HCT116 (cell line): ENCODE data around the gene COA3. TPM values are rescaled to one million over a fixed set of nuclear protein-coding genes. Genes with fewer than 3 reads are reported as not detected.

Experiments used
- ATAC-seq: fragments of 200-7000 bp; cut with Tn5 transposase; 2 replicates; pipeline ENCODE4 v1.9.1; 2020; ENCODE audit warnings: mild to moderate bottlenecking, moderate library complexity
- BruUV-seq: library from RNA; stranded (reverse); fragments of 400-500 nt; replicated peaks from 2 replicates; lab custom pipeline; 2021; lab: Mats Ljungman, UMichigan
- CTCF ChIA-PET: fragments of 300-600 bp; sonication (Branson Sonifier 250); formaldehyde crosslinking; loops from one replicate; lab custom pipeline; 2021; ENCODE audit warnings: antibody characterized with exemption; lab: Charles Lee
- POLR2A ChIA-PET: fragments of 300-600, 350-600 bp; sonication (Branson Sonifier 250); formaldehyde crosslinking; loops from one replicate; lab custom pipeline; 2021; ENCODE audit warnings: antibody characterized with exemption; lab: Charles Lee
- RAD21 ChIA-PET, 2 experiments: fragments of 300-600 bp; sonication (Branson Sonifier 250); formaldehyde crosslinking; loops; one replicate each; lab custom pipeline; 2023; ENCODE audit warnings: low total read pairs in 2 of 2; ENCODE audit not compliant: uncharacterized antibody in 2 of 2, unreplicated experiment in 2 of 2, low non-redundant PET in 1 of 2; lab: Charles Lee
- DNase-seq: peaks from one replicate; pipeline ENCODE4 v3.0.0-alpha.2; 2010; ENCODE audit warnings: low read depth, low spot score
- H2AFZ ChIP-seq: fragments of 200-600 bp; shearing (Covaris generic), sonication (generic); 2 replicates; pipeline ENCODE4 v1.6.1; 2017; ENCODE audit warnings: low read depth, mixed run types, mixed read lengths, antibody characterized with exemption, low read length; ENCODE audit not compliant: poor library complexity, severe bottlenecking
- H3K27ac ChIP-seq: 2 replicates; pipeline ENCODE4 v1.5.1; 2012; ENCODE audit warnings: low read depth, low read length
- H3K27me3 ChIP-seq: fragments of 200-600 bp; sonication (generic); 2 replicates; pipeline ENCODE4 v1.6.1; 2016; ENCODE audit warnings: mixed run types, low read length, mixed read lengths; ENCODE audit not compliant: insufficient read depth
- H3K36me3 ChIP-seq, 2 experiments: fragments of 200-500 bp in 1 of 2; fragments of 200-600 bp in 1 of 2; sonication (Bioruptor generic) in 1 of 2; sonication (generic) in 1 of 2; 2 replicates each; pipeline versions ENCODE4 v1.5.1 to v1.6.1; 2014 to 2016; ENCODE audit warnings: low read length in 2 of 2, inconsistent platforms in 1 of 2, mixed read lengths in 1 of 2, mixed run types in 1 of 2; ENCODE audit not compliant: insufficient read depth in 2 of 2, control insufficient read depth in 1 of 2
- H3K4me1 ChIP-seq, 2 experiments: fragments of 200-600 bp in 1 of 2; sonication (generic) in 1 of 2; 2 replicates each; pipeline versions ENCODE4 v1.5.1 to v1.6.1; 2012 to 2017; ENCODE audit warnings: low read length in 2 of 2, inconsistent platforms in 1 of 2, mild to moderate bottlenecking in 1 of 2, mixed read lengths in 1 of 2, mixed run types in 1 of 2, moderate library complexity in 1 of 2; ENCODE audit not compliant: insufficient read depth in 2 of 2, control insufficient read depth in 1 of 2
- H3K4me2 ChIP-seq: fragments of 200-600 bp; sonication (generic); 2 replicates; pipeline ENCODE4 v1.6.1; 2017; ENCODE audit warnings: mixed run types, low read length, mixed read lengths
- H3K4me3 ChIP-seq, 2 experiments: fragments of 200-600 bp in 1 of 2; sonication (generic) in 1 of 2; replicated peaks in 1 of 2; 2 replicates each; pipeline ENCODE4 v1.5.1; 2011 to 2016; ENCODE audit warnings: low read length in 2 of 2, control low read depth in 1 of 2, low read depth in 1 of 2, mild to moderate bottlenecking in 1 of 2, mixed read lengths in 1 of 2, mixed run types in 1 of 2
- H3K79me2 ChIP-seq: fragments of 200-600 bp; sonication (generic); 2 replicates; pipeline ENCODE4 v1.6.1; 2017; ENCODE audit warnings: mild to moderate bottlenecking, mixed run types, low read length, moderate library complexity, mixed read lengths; ENCODE audit not compliant: insufficient read depth
- H3K9ac ChIP-seq: fragments of 200-600 bp; sonication (generic); 2 replicates; pipeline ENCODE4 v1.6.1; 2016; ENCODE audit warnings: low read length, mixed read lengths
- H3K9me2 ChIP-seq: fragments of 200-600 bp; sonication (generic), shearing (Covaris generic); 2 replicates; pipeline ENCODE4 v1.6.1; 2017; ENCODE audit warnings: mixed run types, mild to moderate bottlenecking, moderate library complexity; ENCODE audit not compliant: insufficient read depth
- H3K9me3 ChIP-seq, 2 experiments: fragments of 200-500 bp in 1 of 2; fragments of 200-600 bp in 1 of 2; sonication (Bioruptor generic) in 1 of 2; sonication (generic) in 1 of 2; 2 replicates each; pipeline ENCODE4 v1.6.1; 2014 to 2017; ENCODE audit warnings: low read length in 2 of 2, mixed read lengths in 2 of 2, inconsistent platforms in 1 of 2, low read depth in 1 of 2, mild to moderate bottlenecking in 1 of 2, mixed run types in 1 of 2, moderate library complexity in 1 of 2; ENCODE audit not compliant: control insufficient read depth in 1 of 2, insufficient read depth in 1 of 2
- H4K20me1 ChIP-seq: fragments of 200-600 bp; sonication (generic), shearing (Covaris generic); 2 replicates; pipeline ENCODE4 v1.6.1; 2017; ENCODE audit warnings: mixed run types, mild to moderate bottlenecking, moderate library complexity; ENCODE audit not compliant: insufficient read depth
- EGR1 ChIP-seq: IDR thresholded peaks from 2 replicates; pipeline ENCODE4 v1.6.1; 2012; ENCODE audit warnings: low read depth
- EZH2 ChIP-seq: fragments of 200-600 bp; sonication (generic); IDR thresholded peaks from 2 replicates; pipeline ENCODE4 v1.6.1; 2017; ENCODE audit warnings: antibody characterized with exemption, mixed run types
- EZH2phosphoT487 ChIP-seq: fragments of 200-600 bp; IDR thresholded peaks from 2 replicates; pipeline ENCODE4 v1.6.1; 2018; ENCODE audit warnings: antibody characterized with exemption, borderline replicate concordance
- JUND ChIP-seq: IDR thresholded peaks from 2 replicates; pipeline ENCODE4 v1.6.1; 2012
- MAX ChIP-seq: IDR thresholded peaks from 2 replicates; pipeline ENCODE4 v1.6.1; 2012
- POLR2A ChIP-seq: IDR thresholded peaks from 2 replicates; pipeline ENCODE4 v1.7.0; 2011; ENCODE audit warnings: borderline replicate concordance; ENCODE audit not compliant: insufficient read depth, insufficient read length; ENCODE audit errors: extremely low read depth
- SIN3A ChIP-seq: IDR thresholded peaks from 2 replicates; pipeline ENCODE4 v1.6.1; 2012; ENCODE audit warnings: low read depth
- SP1 ChIP-seq: IDR thresholded peaks from 2 replicates; pipeline ENCODE4 v1.6.1; 2012; ENCODE audit warnings: low read depth
- TCF7L2 ChIP-seq: IDR thresholded peaks from 2 replicates; pipeline ENCODE4 v1.7.0; 2011; ENCODE audit warnings: borderline replicate concordance, inconsistent platforms; ENCODE audit not compliant: insufficient read depth, insufficient read length; ENCODE audit errors: extremely low read depth
- ZBTB33 ChIP-seq: IDR thresholded peaks from 2 replicates; pipeline ENCODE4 v1.6.1; 2011; ENCODE audit warnings: mild to moderate bottlenecking, low read length, moderate library complexity; ENCODE audit not compliant: insufficient replicate concordance; ENCODE audit errors: extremely low read depth
- ZFX ChIP-seq: fragments of 450-650 bp; IDR thresholded peaks from 2 replicates; pipeline ENCODE4 v1.6.1; 2017
- intact Hi-C: fragments of 100-400 bp; cut with micrococcal nuclease; formaldehyde crosslinking; loops from 2 replicates; pipeline ENCODE4 v1.10.0; 2022
- total RNA-seq: library from RNA; stranded (reverse); gene quantifications from one replicate; pipeline ENCODE4 v1.2.1, GENCODE V29; 2021; ENCODE audit not compliant: unreplicated experiment
- TF ChIP-seq, protein P1 (sequence below): IDR thresholded peaks from 2 replicates; pipeline ENCODE4 v1.6.1; 2012

Gene COA3
- total RNA-seq, 1 experiment from 2014 or later = 37.1 TPM

GRCh38 chr17:42750739-42751344 is 47.7 kb downstream of the COA3 start:
- H3K4me3 ChIP-seq = no peak overlapping the region
- intact Hi-C loops = no loop called here
- no peaks in the 10 kb centered on the region for H3K9me2 ChIP-seq
- H3K9ac ChIP-seq = no peak overlapping the region
- DNase-seq (no peak), ATAC-seq (no peak)
- no peaks in the 10 kb centered on the region for H3K27me3 ChIP-seq
- no peak overlapping the region for H3K4me2 ChIP-seq
- no peaks in the 10 kb centered on the region for H3K9me3 ChIP-seq
- no peaks in the 10 kb centered on the region for H4K20me1 ChIP-seq
- POLR2A ChIA-PET = no interaction called here
- TF ChIP-seq, protein P1, sequence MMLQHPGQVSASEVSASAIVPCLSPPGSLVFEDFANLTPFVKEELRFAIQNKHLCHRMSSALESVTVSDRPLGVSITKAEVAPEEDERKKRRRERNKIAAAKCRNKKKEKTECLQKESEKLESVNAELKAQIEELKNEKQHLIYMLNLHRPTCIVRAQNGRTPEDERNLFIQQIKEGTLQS = no peak
- no peaks in the 10 kb centered on the region for H3K79me2 ChIP-seq
- no TSS peak for BruUV-seq
- RAD21 ChIA-PET = no interaction called here
- H3K4me1 ChIP-seq = no peaks in the 10 kb centered on the region
- H3K27ac ChIP-seq = no peak overlapping the region
- H2AFZ ChIP-seq = no peak overlapping the region
- CTCF ChIA-PET = interaction anchor here (1.7 to 3.1 kb wide), 2 partner anchors 9 to 13 kb away, joined by 4 to 24 read pairs; no protein-coding TSS in a partner anchor
- no peaks in the 10 kb centered on the region for H3K36me3 ChIP-seq

DNA sequence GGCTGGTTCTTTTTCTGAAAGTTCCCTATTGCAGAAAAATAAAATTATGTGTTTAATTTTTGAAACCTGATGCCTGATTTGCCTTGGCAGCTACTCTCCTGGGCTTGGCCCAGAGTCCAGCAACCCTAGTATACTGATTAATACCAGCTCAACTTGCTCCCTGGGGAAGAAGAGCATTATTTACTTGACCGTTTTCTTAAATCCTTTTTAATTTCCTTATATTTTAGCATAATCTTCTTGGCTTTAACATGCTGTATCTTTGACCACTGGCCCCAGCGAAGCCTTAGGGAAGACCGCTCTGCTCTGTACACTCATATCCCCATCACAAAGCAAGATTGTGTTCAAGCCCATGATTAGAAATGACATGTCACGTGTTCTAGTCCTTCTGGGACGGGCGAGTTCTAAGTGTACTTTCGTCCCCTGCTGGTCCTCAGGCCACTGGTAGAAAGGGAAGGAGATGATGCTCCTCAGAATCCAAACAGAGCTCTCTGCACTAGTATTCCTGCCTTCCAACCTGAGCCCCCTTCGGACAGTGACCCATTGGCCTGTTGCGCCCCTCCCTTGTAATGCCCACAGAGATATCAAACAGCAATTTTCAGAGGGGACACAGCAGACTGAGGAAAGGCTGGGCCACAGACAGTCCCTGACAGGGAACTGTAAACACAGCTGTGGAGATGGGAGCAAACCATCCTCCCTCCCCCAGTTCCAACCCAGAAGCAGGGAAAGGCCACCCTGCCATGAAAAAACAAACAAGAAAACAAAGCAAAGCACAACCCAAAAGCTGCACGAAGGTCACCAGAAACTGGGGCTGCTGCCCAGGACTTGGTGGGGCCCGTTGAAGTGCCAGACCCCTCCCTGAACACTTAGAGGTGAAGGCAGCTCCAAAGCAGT is 49.4 kb downstream of the COA3 start:
- H3K27ac ChIP-seq = no peak overlapping the region
- H4K20me1 ChIP-seq = no peaks in the 10 kb centered on the region
- H3K79me2 ChIP-seq = peaks cover 3% of the 10 kb centered on the region; the same call in 1 of the 2 replicates
- H2AFZ ChIP-seq = no peak overlapping the region
- BruUV-seq = no TSS peak
- intact Hi-C loops = no loop called here
- ATAC-seq (no peak), DNase-seq (no peak)
- H3K4me2 ChIP-seq = no peak overlapping the region
- no peaks in the 10 kb centered on the region for H3K9me3 ChIP-seq
- RAD21 ChIA-PET = no interaction called here
- no peaks in the 10 kb centered on the region for H3K36me3 ChIP-seq
- no peaks in the 10 kb centered on the region for H3K27me3 ChIP-seq
- POLR2A ChIA-PET = interaction anchor here (0.7 kb wide), 1 partner anchor 567 kb away, joined by 3 read pairs; no protein-coding TSS in a partner anchor
- CTCF ChIA-PET = interaction anchor here (1.7 to 3.1 kb wide), 2 partner anchors 11 to 15 kb away, joined by 4 to 24 read pairs; no protein-coding TSS in a partner anchor
- H3K9ac ChIP-seq = no peak overlapping the region
- peaks cover 0 to 6% of the 10 kb centered on the region in 2 experiments; a peak in 3 of 4 replicates for H3K4me1 ChIP-seq
- H3K4me3 ChIP-seq = no peak overlapping the region
- no peaks in the 10 kb centered on the region for H3K9me2 ChIP-seq
- TF ChIP-seq TCF7L2 (no peak), EZH2phosphoT487 (no peak), SIN3A (no peak), ZFX (no peak), EGR1 (no peak), SP1 (no peak), EZH2 (no peak), ZBTB33 (no peak), POLR2A (no peak), MAX (no peak), JUND (no peak)
- TF ChIP-seq, protein P1 = no peak
